Measurements from ENCODE around the gene FKBP3.
"Not testable (repeated sequence)": the region's sequence is repeated elsewhere in the genome, so short reads cannot be mapped to it uniquely, and the experiment has no call there.

The FKBP3 gene

GRCh38 chr14:45112896-45113781 lies 21.1 kb downstream of the FKBP3 start:
- DNase-seq: no peak

- no peak for DNase-seq
Measured at GRCh38 chr14:45104561-45104960, 29.7 kb downstream of the FKBP3 start.

GRCh38 chr14:45103806-45104205 lies 30.5 kb downstream of the FKBP3 start:
- DNase-seq: no peak

- no peak for DNase-seq
Measured at GRCh38 chr14:45096218-45096617, 38.1 kb downstream of the FKBP3 start.

GRCh38 chr14:45095143-45095542 lies 39.1 kb downstream of the FKBP3 start:
- no peak for DNase-seq

GRCh38 chr14:45094275-45094674 lies 40.0 kb downstream of the FKBP3 start:
- no peak for DNase-seq

- DNase-seq: no peak
Measured at GRCh38 chr14:45091710-45092109, 42.6 kb downstream of the FKBP3 start.

- DNase-seq: no peak
Measured at GRCh38 chr14:45089813-45090212, 44.5 kb downstream of the FKBP3 start.

- DNase-seq: no peak
Measured at GRCh38 chr14:45084946-45085346, 49.3 kb downstream of the FKBP3 start.

- DNase-seq: peak; percentile 96
Measured at GRCh38 chr14:45083976-45084722, 50.1 kb downstream of the FKBP3 start, which contains the start of gene PRPF39. Gene PRPF39, plus strand, starts transcription at chr14:45084116. Its CDS starts 11,124 bp downstream, at chr14:45095240.

- DNase-seq: no peak
Measured at GRCh38 chr14:45083617-45083975, 50.7 kb downstream of the FKBP3 start.

- no peak for DNase-seq
Measured at GRCh38 chr14:45082420-45082819, 51.9 kb downstream of the FKBP3 start.

- not testable (repeated sequence) for DNase-seq
Measured at GRCh38 chr14:45081096-45081495, 53.2 kb downstream of the FKBP3 start.

GRCh38 chr14:45080416-45080968 lies 53.8 kb downstream of the FKBP3 start:
- DNase-seq: not testable (repeated sequence)

GRCh38 chr14:45078323-45078722 lies 56.0 kb downstream of the FKBP3 start:
- DNase-seq: no peak

GRCh38 chr14:45073231-45073879 lies 60.9 kb downstream of the FKBP3 start:
- DNase-seq: no peak

- no peak for DNase-seq
Measured at GRCh38 chr14:45072126-45072525, 62.2 kb downstream of the FKBP3 start.

- no peak for DNase-seq
Measured at GRCh38 chr14:45070215-45070614, 64.1 kb downstream of the FKBP3 start.

GRCh38 chr14:45068396-45068795 lies 65.9 kb downstream of the FKBP3 start:
- DNase-seq: no peak

- DNase-seq: no peak
Measured at GRCh38 chr14:45066667-45067066, 67.6 kb downstream of the FKBP3 start.

GRCh38 chr14:45065956-45066355 lies 68.3 kb downstream of the FKBP3 start:
- no peak for DNase-seq
